ENCODE measurements around the gene VEPH1.

VEPH1 gene

GRCh38 chr3:157410945-157411344, 92.3 kb downstream of the VEPH1 start:
- no peaks in the 10 kb centered on the region for H3K36me3 Mint-ChIP-seq (ENCODE audit: low read depth)

GRCh38 chr3:157409516-157409915, 93.7 kb downstream of the VEPH1 start:
- ATAC-seq: no peak
- H3K36me3 Mint-ChIP-seq (ENCODE audit: low read depth): no peaks in the 10 kb centered on the region
- H3K27me3 Mint-ChIP-seq: peaks cover under 1% of the 10 kb centered on the region
- no peaks in the 10 kb centered on the region for H3K9me3 Mint-ChIP-seq
- H3K27ac Mint-ChIP-seq: no peak overlapping the region
- no peak for DNase-seq
- H3K4me1 Mint-ChIP-seq: no peaks in the 10 kb centered on the region
- H3K4me3 Mint-ChIP-seq: no peak overlapping the region

More at GRCh38 chr3:157410945-157411344, 92.3 kb downstream of the VEPH1 start:
- no peaks in the 10 kb centered on the region for H3K27me3 Mint-ChIP-seq
- DNase-seq (no peak), ATAC-seq (no peak)
- no peak overlapping the region for H3K4me3 Mint-ChIP-seq
- H3K4me1 Mint-ChIP-seq: no peaks in the 10 kb centered on the region
- no peak overlapping the region for H3K27ac Mint-ChIP-seq
- H3K9me3 Mint-ChIP-seq: no peaks in the 10 kb centered on the region

GRCh38 chr3:157408499-157409149, 94.6 kb downstream of the VEPH1 start:
- DNase-seq: no peak
- H3K4me1 Mint-ChIP-seq: no peaks in the 10 kb centered on the region
- peaks cover 3% of the 10 kb centered on the region for H3K27me3 Mint-ChIP-seq
- no peak for ATAC-seq
- no peaks in the 10 kb centered on the region for H3K36me3 Mint-ChIP-seq (ENCODE audit: low read depth)
- H3K4me3 Mint-ChIP-seq: no peak overlapping the region
- no peaks in the 10 kb centered on the region for H3K9me3 Mint-ChIP-seq
- no peak overlapping the region for H3K27ac Mint-ChIP-seq

GRCh38 chr3:157407769-157408168, 95.4 kb downstream of the VEPH1 start:
- Mint-ChIP-seq H3K4me1 (no peaks in the 10 kb centered on the region), H3K9me3 (no peaks in the 10 kb centered on the region), H3K27me3 (peaks cover 3% of the 10 kb centered on the region), H3K4me3 (no peak overlapping the region), H3K27ac (no peak overlapping the region), H3K36me3 (ENCODE audit: low read depth) (no peaks in the 10 kb centered on the region)
- ATAC-seq (no peak), DNase-seq (no peak)

GRCh38 chr3:157406394-157406793, 96.8 kb downstream of the VEPH1 start:
- ATAC-seq: no peak
- H3K36me3 Mint-ChIP-seq (ENCODE audit: low read depth): no peaks in the 10 kb centered on the region
- no peaks in the 10 kb centered on the region for H3K4me1 Mint-ChIP-seq
- peaks cover 3% of the 10 kb centered on the region for H3K27me3 Mint-ChIP-seq
- no peak for DNase-seq
- H3K27ac Mint-ChIP-seq: no peak overlapping the region
- H3K4me3 Mint-ChIP-seq: no peak overlapping the region
- no peaks in the 10 kb centered on the region for H3K9me3 Mint-ChIP-seq

DNA sequence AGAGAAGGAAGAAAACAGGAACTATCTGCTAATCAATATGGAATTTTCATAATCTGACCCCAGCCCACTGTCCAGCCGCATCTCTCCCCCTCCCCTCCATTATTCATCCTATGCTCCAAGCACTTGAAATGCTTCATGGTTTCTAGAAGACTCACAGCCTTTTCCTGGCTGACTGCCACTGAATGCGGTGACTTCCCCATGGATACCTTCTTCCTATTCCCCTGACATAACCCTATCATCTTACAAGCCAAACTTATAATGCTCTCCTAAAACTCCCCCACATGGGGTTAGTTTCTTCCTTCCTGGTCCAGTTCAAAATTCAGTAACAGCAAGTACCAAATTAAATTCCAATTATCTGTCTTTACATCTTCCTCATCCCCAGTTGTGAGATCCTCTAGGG, 97.8 kb downstream of the VEPH1 start:
- ATAC-seq: no peak
- H3K36me3 Mint-ChIP-seq (ENCODE audit: low read depth): no peaks in the 10 kb centered on the region
- H3K27me3 Mint-ChIP-seq: peaks cover 3% of the 10 kb centered on the region
- H3K4me3 Mint-ChIP-seq: no peak overlapping the region
- no peaks in the 10 kb centered on the region for H3K4me1 Mint-ChIP-seq
- H3K27ac Mint-ChIP-seq: no peak overlapping the region
- no peaks in the 10 kb centered on the region for H3K9me3 Mint-ChIP-seq
- no peak for DNase-seq

GRCh38 chr3:157404381-157404780, 98.8 kb downstream of the VEPH1 start:
- Mint-ChIP-seq H3K4me1 (no peaks in the 10 kb centered on the region), H3K27me3 (peaks cover 3% of the 10 kb centered on the region), H3K36me3 (ENCODE audit: low read depth) (no peaks in the 10 kb centered on the region), H3K9me3 (no peaks in the 10 kb centered on the region), H3K27ac (no peak overlapping the region), H3K4me3 (no peak overlapping the region)
- DNase-seq: no peak
- ATAC-seq: no peak

- H3K27ac Mint-ChIP-seq: no peak overlapping the region
- H3K4me3 Mint-ChIP-seq: no peak overlapping the region
- H3K4me1 Mint-ChIP-seq: no peaks in the 10 kb centered on the region
- ATAC-seq: no peak
- H3K36me3 Mint-ChIP-seq (ENCODE audit: low read depth): no peaks in the 10 kb centered on the region
- H3K9me3 Mint-ChIP-seq: no peaks in the 10 kb centered on the region
- no peak for DNase-seq
- no peaks in the 10 kb centered on the region for H3K27me3 Mint-ChIP-seq
Measured at GRCh38 chr3:157398598-157398997, 104.6 kb downstream of the VEPH1 start.

DNA sequence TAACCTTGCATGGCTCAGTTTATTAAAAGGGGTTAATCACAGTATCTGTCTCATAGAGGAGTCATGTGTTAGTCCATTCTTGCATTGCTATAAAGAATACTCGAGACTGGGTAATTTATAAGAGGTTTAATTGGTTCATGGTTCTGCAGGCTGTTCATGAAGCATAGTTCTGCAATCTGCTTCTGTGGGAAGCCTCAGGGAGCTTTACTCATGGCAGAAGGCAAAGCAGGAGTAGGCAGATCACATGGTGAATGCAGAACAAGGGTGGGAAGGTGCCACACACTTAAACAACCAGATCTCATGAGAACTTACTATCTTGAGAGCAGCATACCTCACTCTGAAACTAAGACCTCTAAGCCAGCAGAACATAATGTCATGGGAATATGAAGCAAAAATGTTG, 108.8 kb downstream of the VEPH1 start:
- H3K27me3 Mint-ChIP-seq: no peaks in the 10 kb centered on the region
- no peaks in the 10 kb centered on the region for H3K36me3 Mint-ChIP-seq (ENCODE audit: low read depth)
- no peak overlapping the region for H3K4me3 Mint-ChIP-seq
- H3K4me1 Mint-ChIP-seq: no peaks in the 10 kb centered on the region
- ATAC-seq (no peak), DNase-seq (no peak)
- no peak overlapping the region for H3K27ac Mint-ChIP-seq
- H3K9me3 Mint-ChIP-seq: no peaks in the 10 kb centered on the region

- H3K9me3 Mint-ChIP-seq: no peaks in the 10 kb centered on the region
- no peaks in the 10 kb centered on the region for H3K27me3 Mint-ChIP-seq
- H3K4me3 Mint-ChIP-seq: no peak overlapping the region
- no peaks in the 10 kb centered on the region for H3K4me1 Mint-ChIP-seq
- ATAC-seq (no peak), DNase-seq (no peak)
- no peak overlapping the region for H3K27ac Mint-ChIP-seq
- H3K36me3 Mint-ChIP-seq (ENCODE audit: low read depth): no peaks in the 10 kb centered on the region
Measured at GRCh38 chr3:157393113-157393512, 110.1 kb downstream of the VEPH1 start.

- no peak for DNase-seq
- Mint-ChIP-seq H3K36me3 (ENCODE audit: low read depth) (no peaks in the 10 kb centered on the region), H3K9me3 (no peaks in the 10 kb centered on the region), H3K4me3 (no peak overlapping the region), H3K27ac (no peak overlapping the region), H3K4me1 (no peaks in the 10 kb centered on the region), H3K27me3 (no peaks in the 10 kb centered on the region)
- no peak for ATAC-seq
Measured at GRCh38 chr3:157392104-157392503, 111.1 kb downstream of the VEPH1 start.

- H3K27ac Mint-ChIP-seq: no peak overlapping the region
- H3K9me3 Mint-ChIP-seq: no peaks in the 10 kb centered on the region
- no peaks in the 10 kb centered on the region for H3K36me3 Mint-ChIP-seq (ENCODE audit: low read depth)
- no peak overlapping the region for H3K4me3 Mint-ChIP-seq
- no peaks in the 10 kb centered on the region for H3K27me3 Mint-ChIP-seq
- ATAC-seq (no peak), DNase-seq (no peak)
- H3K4me1 Mint-ChIP-seq: no peaks in the 10 kb centered on the region
Measured at GRCh38 chr3:157390713-157391515, 112.3 kb downstream of the VEPH1 start.

DNA sequence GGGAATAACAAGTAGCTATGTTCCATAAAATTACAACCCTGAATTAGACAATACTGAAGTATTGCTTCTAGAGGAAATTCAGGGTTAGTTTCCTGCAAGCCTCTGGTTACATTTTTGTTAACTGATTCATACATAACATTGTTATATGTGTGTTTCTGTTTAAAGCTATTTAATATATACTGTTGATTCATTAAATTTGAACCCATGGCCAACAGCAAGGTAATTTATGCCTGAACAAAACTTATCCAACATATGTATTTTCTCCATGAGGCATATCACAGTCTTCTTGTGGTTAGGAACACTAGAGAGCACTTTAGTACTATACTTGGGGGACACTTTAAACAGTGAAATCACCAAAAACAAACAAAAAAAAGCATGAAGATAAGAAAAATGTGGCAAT, 114.2 kb downstream of the VEPH1 start:
- no peaks in the 10 kb centered on the region for H3K36me3 Mint-ChIP-seq (ENCODE audit: low read depth)
- H3K4me1 Mint-ChIP-seq: no peaks in the 10 kb centered on the region
- ATAC-seq: no peak
- no peaks in the 10 kb centered on the region for H3K27me3 Mint-ChIP-seq
- no peak overlapping the region for H3K27ac Mint-ChIP-seq
- H3K9me3 Mint-ChIP-seq: no peaks in the 10 kb centered on the region
- no peak overlapping the region for H3K4me3 Mint-ChIP-seq
- no peak for DNase-seq

DNA sequence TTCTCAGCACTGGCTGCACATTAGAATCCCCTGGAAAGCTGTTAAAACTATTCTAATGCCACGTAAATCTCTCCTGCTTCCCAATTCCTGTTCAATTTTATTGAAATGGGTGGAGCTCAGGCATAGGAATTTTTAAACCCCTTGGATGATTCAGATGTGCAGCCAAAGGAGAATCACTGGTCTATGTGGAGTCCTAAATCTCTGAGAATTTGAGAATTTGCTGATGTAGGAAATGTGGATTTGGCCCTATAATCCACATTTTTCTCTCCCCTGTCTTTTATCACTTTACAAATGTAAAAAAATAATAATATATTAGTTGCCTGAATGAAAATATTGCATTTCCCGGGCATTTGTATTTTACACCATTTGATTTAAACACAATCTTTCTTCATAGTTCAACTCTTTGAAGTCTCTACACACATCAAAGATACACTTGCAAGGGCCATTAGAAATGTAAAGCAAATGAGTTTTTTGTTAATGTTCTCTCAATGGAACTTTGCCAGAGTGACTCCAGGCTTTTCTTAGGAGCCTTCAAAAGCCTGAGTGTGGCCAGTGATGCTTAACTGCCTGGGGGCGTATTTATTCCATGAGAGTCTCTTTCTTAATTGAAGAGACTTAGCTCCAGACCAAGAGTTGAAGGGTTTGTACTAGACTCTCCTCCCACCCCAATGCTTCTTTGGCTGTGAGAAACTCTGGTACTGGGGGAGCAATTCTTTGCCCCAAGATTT, 115.3 kb downstream of the VEPH1 start:
- H3K27ac Mint-ChIP-seq: no peak overlapping the region
- DNase-seq (no peak), ATAC-seq (no peak)
- no peaks in the 10 kb centered on the region for H3K9me3 Mint-ChIP-seq
- no peaks in the 10 kb centered on the region for H3K4me1 Mint-ChIP-seq
- H3K4me3 Mint-ChIP-seq: no peak overlapping the region
- H3K36me3 Mint-ChIP-seq (ENCODE audit: low read depth): no peaks in the 10 kb centered on the region
- H3K27me3 Mint-ChIP-seq: no peaks in the 10 kb centered on the region

GRCh38 chr3:157384491-157384890, 118.7 kb downstream of the VEPH1 start:
- H3K36me3 Mint-ChIP-seq (ENCODE audit: low read depth): no peaks in the 10 kb centered on the region

More at GRCh38 chr3:157384491-157384890, 118.7 kb downstream of the VEPH1 start:
- ATAC-seq: no peak
- Mint-ChIP-seq H3K9me3 (no peaks in the 10 kb centered on the region), H3K4me1 (no peaks in the 10 kb centered on the region), H3K27ac (no peak overlapping the region), H3K27me3 (no peaks in the 10 kb centered on the region), H3K4me3 (no peak overlapping the region)
- no peak for DNase-seq

All from activated naive CD8-positive, alpha-beta T cell treated with anti-CD3 and anti-CD28 coated beads, Interleukin-2, amount 50 U/mL, for 24 hours (primary cell).